Ramos (cell line): ENCODE results near the gene TRIOBP.

Source experiments
- in situ Hi-C: fragments of 300-500 bp; cut with MboI; formaldehyde crosslinking; loops from one replicate; pipeline ENCODE4 v1.14.3; 2022; ENCODE audit warnings: low sequenced_read_pairs; ENCODE audit not compliant: unreplicated experiment

TRIOBP gene

GRCh38 chr22:37816543-37817180 is 119.8 kb downstream of the TRIOBP start:
- in situ Hi-C loops = loop anchor here (5.0 kb wide), 1 partner anchor 146 kb away; no protein-coding TSS in a partner anchor

- in situ Hi-C loops = loop anchor here (5.0 kb wide), 1 partner anchor 144 kb away; no protein-coding TSS in a partner anchor
Measured at GRCh38 chr22:37817705-37818408, 121.0 kb downstream of the TRIOBP start.

GRCh38 chr22:37818409-37819104 is 121.7 kb downstream of the TRIOBP start:
- in situ Hi-C loops = loop anchor here (5.0 kb wide), 1 partner anchor 144 kb away; no protein-coding TSS in a partner anchor

GRCh38 chr22:37819105-37819433 is 122.2 kb downstream of the TRIOBP start:
- in situ Hi-C loops = loop anchor here (5.0 kb wide), 1 partner anchor 143 kb away; no protein-coding TSS in a partner anchor

GRCh38 chr22:37820350-37820749 is 123.5 kb downstream of the TRIOBP start:
- in situ Hi-C loops = no loop called here

- in situ Hi-C loops = no loop called here
Measured at GRCh38 chr22:37822079-37822833, 125.4 kb downstream of the TRIOBP start.

GRCh38 chr22:37823134-37823985 is 126.5 kb downstream of the TRIOBP start, which contains the start of gene GALR3:
TSS of gene GALR3 (plus strand) at chr22:37823382. CDS start at chr22:37823407, 25 bp downstream.
- in situ Hi-C loops = no loop called here

- in situ Hi-C loops = no loop called here
Measured at GRCh38 chr22:37824674-37825641, 128.1 kb downstream of the TRIOBP start.
